ENCODE results near the gene DNASE1L3. TPM values are rescaled to one million over a fixed set of nuclear protein-coding genes. Genes with fewer than 3 reads are reported as not detected.

DNASE1L3 gene
- total and polyA plus RNA-seq, 2 of the 8 experiments (the other 6 are each of a cell fraction or from before 2014, with no cell fraction given), result not detected

- H3K9ac ChIP-seq (replicated peaks in 1 of 4; ENCODE audit: extremely low read depth in 1 of 4, low read depth in 3 of 4, low read length in 3 of 4), result no peak overlapping the region
- peaks cover 8 to 71% (median 60%) of the 10 kb centered on the region in 4 experiments; a peak in 7 of 8 replicates for H3K36me3 ChIP-seq (ENCODE audit: control insufficient read depth in 2 of 4, insufficient read depth in 4 of 4, low read length in 3 of 4)
- WGBS, 2 experiments (ENCODE audit: extremely low coverage in 1 of 2, insufficient coverage in 1 of 2, insufficient read length in 1 of 2, insufficient replicate concordance in 2 of 2, low coverage in 1 of 2, low lambda C conversion rate in 2 of 2, missing lambda C conversion rate in 1 of 2), result 91% methylated on average over 9 of the region's 9 CpGs; no CpG with 5 or more reads in 1 of the 2 experiments
- H3K27me3 ChIP-seq (replicated peaks in 1 of 4; ENCODE audit: control insufficient read depth in 3 of 4, extremely low read depth in 1 of 4, insufficient read depth in 3 of 4, low read length in 3 of 4), result no peaks in the 10 kb centered on the region
- H2AFZ ChIP-seq (ENCODE audit: low read length), result no peak overlapping the region
- H2AK5ac ChIP-seq (ENCODE audit: low read depth, low read length), result no peak overlapping the region
- POLR2A ChIA-PET (ENCODE audit: partially characterized antibody), result interaction anchor here (1.1 kb wide), 1 partner anchor 54 kb away, joined by 3 read pairs; no protein-coding TSS in a partner anchor
- no peak overlapping the region for H2BK12ac ChIP-seq (ENCODE audit: low read depth, low read length)
- H3K23me2 ChIP-seq (ENCODE audit: low read depth, low read length), result no peaks in the 10 kb centered on the region
- FAIRE-seq (no peak), DNase-seq (ENCODE audit: low read depth in 1 of 2, low spot score in 2 of 2) (no peak)
- peaks cover 3% of the 10 kb centered on the region; the same call in 1 of the 2 replicates for H3K79me1 ChIP-seq (ENCODE audit: low read depth, low read length)
- CTCF ChIA-PET (ENCODE audit: partially characterized antibody), result interaction anchor here (0.6 to 1.5 kb wide), 2 partner anchors 24 to 78 kb away, joined by 3 to 5 read pairs; no protein-coding TSS in a partner anchor
- H2BK20ac ChIP-seq (ENCODE audit: low read length), result no peak overlapping the region
- H3K18ac ChIP-seq (ENCODE audit: extremely low read depth, low read length), result no peak overlapping the region
- H4K20me1 ChIP-seq (replicated peaks in 1 of 2; ENCODE audit: control insufficient read depth in 1 of 2, insufficient read depth in 2 of 2, low read length in 2 of 2), result peaks cover 0 to 4% of the 10 kb centered on the region in 2 experiments
- no peak overlapping the region for H3K56ac ChIP-seq (replicated peaks; ENCODE audit: insufficient read length, low read depth, low read length)
- no peak overlapping the region for H3K4ac ChIP-seq (replicated peaks; ENCODE audit: insufficient read length, low read depth, low read length)
- H3K9me3 ChIP-seq (ENCODE audit: insufficient read depth in 2 of 2, low read depth in 1 of 2, low read length in 1 of 2), result no peaks in the 10 kb centered on the region
- H2BK5ac ChIP-seq (ENCODE audit: low read depth, low read length), result no peak overlapping the region
- no peak overlapping the region; the same call in 1 of the 2 replicates for H4K8ac ChIP-seq (ENCODE audit: extremely low read depth, insufficient read depth, low read length)
- H4K5ac ChIP-seq (ENCODE audit: insufficient read length, low read depth, low read length), result no peak overlapping the region
- H3K23ac ChIP-seq (ENCODE audit: insufficient read length), result no peak overlapping the region
- H3K27ac ChIP-seq (ENCODE audit: low read depth, low read length), result no peak overlapping the region
- no peaks in the 10 kb centered on the region; a peak in 1 of 7 replicates for H3K4me1 ChIP-seq (replicated peaks in 1 of 4; ENCODE audit: control insufficient read depth in 3 of 4, insufficient read depth in 4 of 4, low read length in 3 of 4)
- no peak overlapping the region for H3K14ac ChIP-seq (ENCODE audit: insufficient read length)
- H2BK15ac ChIP-seq (ENCODE audit: low read length), result no peak overlapping the region
- H3K4me2 ChIP-seq (ENCODE audit: insufficient read depth in 1 of 2, low read depth in 2 of 2, low read length in 2 of 2), result no peak overlapping the region
- no peak overlapping the region for H3K4me3 ChIP-seq (ENCODE audit: extremely low read depth in 1 of 4, insufficient read depth in 2 of 4, low read depth in 3 of 4, low read length in 4 of 4)
- no peaks in the 10 kb centered on the region for H3K79me2 ChIP-seq (ENCODE audit: control insufficient read depth in 1 of 2, insufficient read depth in 2 of 2, low read length in 2 of 2)
- H4K91ac ChIP-seq (replicated peaks; ENCODE audit: insufficient read length, low read length), result no peak overlapping the region
- H2BK120ac ChIP-seq (replicated peaks; ENCODE audit: low read depth, low read length), result no peak overlapping the region
- TF ChIP-seq USF2 (IDR thresholded peaks at IDR 0.05; ENCODE audit: low read length), result no peak
- TF ChIP-seq CTBP2 (IDR thresholded peaks at IDR 0.05; ENCODE audit: borderline replicate concordance, insufficient read depth, insufficient read length, low read length), result no peak
- TF ChIP-seq KDM5A (IDR thresholded peaks at IDR 0.05; ENCODE audit: low read length), result no peak
- TF ChIP-seq RBBP5 (IDR thresholded peaks at IDR 0.05; ENCODE audit: borderline replicate concordance, low read depth, low read length), result no peak
- no peak for TF ChIP-seq SAP30 (IDR thresholded peaks at IDR 0.05; ENCODE audit: insufficient read depth, insufficient replicate concordance, low read length)
- TF ChIP-seq POU5F1 (IDR thresholded peaks at IDR 0.05; ENCODE audit: low read depth, low read length), result no peak
- no peak for TF ChIP-seq EZH2 (IDR thresholded peaks at IDR 0.05; ENCODE audit: low read depth, low read length, severe bottlenecking)
- TF ChIP-seq SRF (IDR thresholded peaks at IDR 0.05; ENCODE audit: low read depth, low read length), result no peak
- no peak for TF ChIP-seq KDM1A (IDR thresholded peaks at IDR 0.05; ENCODE audit: borderline replicate concordance, low read length)
- TF ChIP-seq NRF1 (IDR thresholded peaks at IDR 0.05; ENCODE audit: low read depth, low read length), result no peak
- TF ChIP-seq SP4 (IDR thresholded peaks at IDR 0.05; ENCODE audit: low read length), result no peak
- no peak for TF ChIP-seq TEAD4 (IDR thresholded peaks at IDR 0.05; ENCODE audit: low read depth, low read length)
Measured at GRCh38 chr3:58143417-58144055, 67.2 kb downstream of the DNASE1L3 start.

Measured in H1 (cell line).